HepG2 (cell line): Measurements from ENCODE around the gene MPO. TPM values are rescaled to one million over a fixed set of nuclear protein-coding genes. Genes with fewer than 3 reads are reported as not detected.

Experiments
- ATAC-seq: fragments of 200-7000 bp; cut with Tn5 transposase; 3 replicates; pipeline ENCODE4 v1.9.1; 2020; ENCODE audit warnings: mild to moderate bottlenecking, moderate library complexity
- BruUV-seq: library from RNA; stranded (reverse); fragments of 400-500 nt; replicated peaks from 2 replicates; lab custom pipeline; 2021; lab: Mats Ljungman, UMichigan
- CTCF ChIA-PET: fragments of 300-600 bp; formaldehyde crosslinking; extraction: SDS; loops from one replicate; lab custom pipeline; 2021; ENCODE audit warnings: low total read pairs, inconsistent platforms, low intra/inter-chr PET ratio; lab: Yijun Ruan, JAX
- POLR2A ChIA-PET: fragments of 350-600 bp; sonication (Branson Sonifier 250); formaldehyde crosslinking; loops from one replicate; lab custom pipeline; 2020; ENCODE audit warnings: antibody characterized with exemption, inconsistent platforms; lab: Yijun Ruan, JAX
- DNase-seq: peaks from one replicate; pipeline ENCODE4 v3.0.0-alpha.2; 2015; ENCODE audit warnings: low spot score
- FAIRE-seq: peaks from 3 replicates; lab custom pipeline; 2011; peaks lifted over from hg19 to GRCh38; lab: Jason Lieb, UNC
- H2AFZ ChIP-seq: one replicate; pipeline ENCODE4 v1.6.1; 2011; ENCODE audit warnings: low read length, inconsistent platforms
- H3K27ac ChIP-seq: fragments of 300-600 bp; 3 replicates; pipeline ENCODE4 v1.8.0; 2011; ENCODE audit warnings: mixed run types, mild to moderate bottlenecking, mixed read lengths, low read length, inconsistent platforms; ENCODE audit not compliant: insufficient read depth; ENCODE audit errors: extremely low read length
- H3K27me3 ChIP-seq, 2 experiments: fragments of 200-600 bp in 1 of 2; 2 replicates in 1 of 2; 3 replicates in 1 of 2; pipeline versions ENCODE4 v1.6.0 to v1.8.0; 2011; ENCODE audit warnings: low read length in 2 of 2, mild to moderate bottlenecking in 2 of 2, moderate library complexity in 2 of 2, inconsistent platforms in 1 of 2; ENCODE audit not compliant: insufficient read depth in 2 of 2, control insufficient read depth in 1 of 2
- H3K36me3 ChIP-seq, 2 experiments: fragments of 200-600 bp in 1 of 2; replicated peaks in 1 of 2; 2 replicates in 1 of 2; 3 replicates in 1 of 2; pipeline versions ENCODE4 v1.5.1 to v1.8.0; 2011; ENCODE audit warnings: low read length in 2 of 2, inconsistent platforms in 1 of 2; ENCODE audit not compliant: insufficient read depth in 2 of 2, control insufficient read depth in 1 of 2
- H3K4me1 ChIP-seq: 2 replicates; pipeline ENCODE4 v1.5.1; 2012; ENCODE audit warnings: low read length, inconsistent platforms; ENCODE audit not compliant: insufficient read depth
- H3K4me2 ChIP-seq: 2 replicates; pipeline ENCODE4 v1.6.0; 2011; ENCODE audit warnings: low read depth, low read length, inconsistent platforms
- H3K4me3 ChIP-seq, 3 experiments: fragments of 200-600 bp in 1 of 3; sonication (generic), shearing (Covaris generic) in 1 of 3; replicated peaks in 1 of 3; 2 replicates each; pipeline ENCODE4 v1.5.1; 2011 to 2016; ENCODE audit warnings: low read length in 3 of 3, inconsistent platforms in 2 of 3, low read depth in 2 of 3, mild to moderate bottlenecking in 2 of 3, control low read depth in 1 of 3, mixed read lengths in 1 of 3; ENCODE audit not compliant: insufficient read depth in 1 of 3
- H3K79me2 ChIP-seq: one replicate; pipeline ENCODE4 v1.6.1; 2011; ENCODE audit warnings: low read length, inconsistent platforms; ENCODE audit not compliant: insufficient read depth
- H3K9ac ChIP-seq: 2 replicates; pipeline ENCODE4 v1.6.0; 2011; ENCODE audit warnings: mild to moderate bottlenecking, low read depth, low read length, inconsistent platforms; ENCODE audit not compliant: insufficient read depth
- H3K9me3 ChIP-seq: 2 replicates; pipeline ENCODE4 v1.5.1; 2012; ENCODE audit warnings: mild to moderate bottlenecking, low read length
- H4K20me1 ChIP-seq: 2 replicates; pipeline ENCODE4 v1.6.0; 2011; ENCODE audit warnings: inconsistent platforms, mild to moderate bottlenecking, low read length, moderate library complexity; ENCODE audit not compliant: insufficient read depth
- CEBPB ChIP-seq: IDR thresholded peaks from 2 replicates; pipeline ENCODE4 v1.6.1; 2011; ENCODE audit warnings: low read depth, low read length, improper control_type of control experiment, borderline replicate concordance
- FOXK1 ChIP-seq: sonication (generic); formaldehyde crosslinking; IDR thresholded peaks from 2 replicates; pipeline ENCODE4 v1.4.0; 2020; ENCODE audit warnings: low read depth, missing genetic modification reagents, borderline replicate concordance
- GATAD2A ChIP-seq: IDR thresholded peaks from 2 replicates; pipeline ENCODE4 v1.6.1; 2016
- HMGXB4 ChIP-seq, 2 experiments: sonication (generic) in 1 of 2; formaldehyde crosslinking in 1 of 2; IDR thresholded peaks; 2 replicates each; pipeline versions ENCODE4 v1.4.0 to v1.6.1; 2018 to 2020; ENCODE audit warnings: missing genetic modification reagents in 2 of 2, borderline replicate concordance in 1 of 2, low read depth in 1 of 2, mild to moderate bottlenecking in 1 of 2, missing biosample characterization in 1 of 2
- KDM4B ChIP-seq: sonication (generic); formaldehyde crosslinking; IDR thresholded peaks from 2 replicates; pipeline ENCODE4 v1.4.0; 2020; ENCODE audit warnings: missing genetic modification reagents
- NFE2L2 ChIP-seq: fragments of 150-350 bp; IDR thresholded peaks from 2 replicates; pipeline ENCODE4 v1.6.1; 2014; ENCODE audit warnings: low read length
- TRAFD1 ChIP-seq: sonication (generic); formaldehyde crosslinking; IDR thresholded peaks from 2 replicates; pipeline ENCODE4 v1.5.1; 2020; ENCODE audit warnings: missing genetic modification reagents, mild to moderate bottlenecking, borderline replicate concordance
- ZFP36L1 ChIP-seq: sonication (generic); formaldehyde crosslinking; IDR thresholded peaks from 2 replicates; pipeline ENCODE4 v1.8.0; 2022; ENCODE audit warnings: mild to moderate bottlenecking, missing genetic modification reagents, moderate library complexity
- ZFP36L2 ChIP-seq: sonication (generic); formaldehyde crosslinking; IDR thresholded peaks from 2 replicates; pipeline ENCODE4 v1.4.0; 2020; ENCODE audit warnings: missing genetic modification reagents
- ZFP41 ChIP-seq: sonication (generic); formaldehyde crosslinking; IDR thresholded peaks from 2 replicates; pipeline ENCODE4 v1.4.0; 2020; ENCODE audit warnings: mild to moderate bottlenecking, missing genetic modification reagents, borderline replicate concordance
- ZHX1 ChIP-seq: sonication (generic); formaldehyde crosslinking; IDR thresholded peaks from 2 replicates; pipeline ENCODE4 v1.8.1; 2022; ENCODE audit warnings: low read depth, mild to moderate bottlenecking, missing genetic modification reagents
- ZNF136 ChIP-seq: sonication (generic); formaldehyde crosslinking; IDR thresholded peaks from 2 replicates; pipeline ENCODE4 v1.8.1; 2022; ENCODE audit warnings: low read depth, mild to moderate bottlenecking, moderate library complexity, missing genetic modification reagents
- ZNF296 ChIP-seq: sonication (generic); formaldehyde crosslinking; conservative IDR thresholded peaks from 2 replicates; pipeline ENCODE4 v1.5.0; 2020; ENCODE audit warnings: mild to moderate bottlenecking, missing genetic modification reagents
- ZNF317 ChIP-seq: sonication (generic); formaldehyde crosslinking; IDR thresholded peaks from 2 replicates; pipeline ENCODE4 v1.5.0; 2020; ENCODE audit warnings: mild to moderate bottlenecking, missing genetic modification reagents
- ZNF33B ChIP-seq: sonication (generic); formaldehyde crosslinking; IDR thresholded peaks from 2 replicates; pipeline ENCODE4 v1.5.1; 2020; ENCODE audit warnings: mild to moderate bottlenecking, missing genetic modification reagents
- WGBS: methylation state at CpG from one replicate; pipeline ENCODE4 v1.1.6; 2017; ENCODE audit warnings: low lambda C conversion rate; 5-methylcytosine and 5-hydroxymethylcytosine counted together
- in situ Hi-C: cut with HindIII; loops from 2 replicates; pipeline ENCODE4 v1.10.0; 2017; ENCODE audit warnings: low pct_unique_long_range_greater_than_20kb; ENCODE audit not compliant: extremely low pct_ligation_motif_present
- intact Hi-C: fragments of 100-400 bp; cut with micrococcal nuclease; formaldehyde crosslinking; loops from one replicate; pipeline ENCODE4 v1.10.0; 2022; ENCODE audit not compliant: unreplicated experiment
- polyA plus RNA-seq, 8 experiments: library from polyadenylated mRNA; depleted of rRNA in 3 of 8; stranded (reverse) in 7 of 8; unstranded in 1 of 8; fragments of >200 nt; fragmentation: Illumina TruSeq in 4 of 8; extraction: Trizol in 4 of 8; gene quantifications; 2 replicates each; pipeline versions ENCODE4 v1.2.1 to v1.2.3, GENCODE V29; 2011 to 2016; ENCODE audit warnings: low read depth in 4 of 8, missing spikeins in 1 of 8, mixed read lengths in 1 of 8; ENCODE audit not compliant: insufficient read depth in 1 of 8
- total RNA-seq, 5 experiments: library from RNA; depleted of rRNA; stranded (reverse); fragments of >200 nt; fragmentation: Illumina TruSeq; extraction: Trizol; gene quantifications; 2 replicates each; pipeline ENCODE4 v1.2.3, GENCODE V29; 2016; ENCODE audit warnings: low read depth in 1 of 5

The MPO gene
- total and polyA plus RNA-seq, 2 of the 13 experiments (the other 11 are each of a cell fraction or from before 2014, with no cell fraction given) = not detected

GRCh38 chr17:58249270-58250133 lies 31.2 kb downstream of the MPO start (continued):
- TF ChIP-seq NFE2L2 (no peak), ZFP41 (CRISPR knock-in tag) (peak; percentile 90; the same call in 1 of the 2 replicates), ZNF136 (CRISPR knock-in tag) (peak; percentile 68; the same call in 1 of the 2 replicates)

GRCh38 chr17:58248955-58249269 lies 31.8 kb downstream of the MPO start:
- intact Hi-C loops = no loop called here
- CTCF ChIA-PET = no interaction called here
- no peaks in the 10 kb centered on the region for H3K36me3 ChIP-seq
- H3K4me2 ChIP-seq = no peak overlapping the region
- no peaks in the 10 kb centered on the region for H3K9me3 ChIP-seq
- no peak for ATAC-seq
- no peak for FAIRE-seq
- no peak overlapping the region for H3K27ac ChIP-seq
- in situ Hi-C loops = no loop called here
- H3K79me2 ChIP-seq = no peaks in the 10 kb centered on the region
- H3K4me3 ChIP-seq = no peak overlapping the region
- H3K27me3 ChIP-seq = peaks cover 19 to 83% of the 10 kb centered on the region in 2 experiments
- WGBS = 51% methylated on average over 8 of the region's 10 CpGs
- no peak overlapping the region for H3K9ac ChIP-seq
- POLR2A ChIA-PET = no interaction called here
- no peak for DNase-seq
- H3K4me1 ChIP-seq = peaks cover 58% of the 10 kb centered on the region
- H2AFZ ChIP-seq = no peak overlapping the region
- no peaks in the 10 kb centered on the region for H4K20me1 ChIP-seq
- BruUV-seq = no TSS peak
- no peak for TF ChIP-seq TRAFD1 (CRISPR knock-in tag)
- no peak for TF ChIP-seq CEBPB
- TF ChIP-seq ZNF33B (CRISPR knock-in tag) = no peak
- TF ChIP-seq HMGXB4 (CRISPR knock-in tag; IDR thresholded peaks at IDR 0.05; ENCODE audit: borderline replicate concordance in 1 of 2, low read depth in 1 of 2) = no peak
- no peak for TF ChIP-seq FOXK1 (CRISPR knock-in tag)
- no peak for TF ChIP-seq ZHX1 (CRISPR knock-in tag)
- no peak for TF ChIP-seq ZFP36L2 (CRISPR knock-in tag)
- TF ChIP-seq ZNF317 (CRISPR knock-in tag) = no peak
- TF ChIP-seq KDM4B (CRISPR knock-in tag) = no peak
- no peak for TF ChIP-seq GATAD2A (CRISPR knock-in tag)
- no peak for TF ChIP-seq ZNF296 (CRISPR knock-in tag)
- no peak for TF ChIP-seq ZFP36L1 (CRISPR knock-in tag)
- TF ChIP-seq, all 625 proteins: peak for 0
